RKO (cell line): ENCODE measurements around the gene RABL6.
A peak's percentile ranks its signal among the peaks of the same experiment; 100 is the strongest.
"Not testable (repeated sequence)": the region's sequence is repeated elsewhere in the genome, so short reads cannot be mapped to it uniquely, and the experiment has no call there.

Experiments used
- DNase-seq: peaks from one replicate; pipeline ENCODE4 v3.0.0-alpha.2; 2016; ENCODE audit warnings: low spot score

RABL6 gene

GRCh38 chr9:136881691-136882108 is 74.0 kb downstream of the RABL6 start:
- DNase-seq, result no peak

- peak; percentile 92 for DNase-seq
Measured at GRCh38 chr9:136882109-136882946, 74.6 kb downstream of the RABL6 start.

GRCh38 chr9:136882947-136883283 is 75.2 kb downstream of the RABL6 start:
- not testable (repeated sequence) for DNase-seq

- DNase-seq, result not testable (repeated sequence)
Measured at GRCh38 chr9:136883670-136884069, 75.9 kb downstream of the RABL6 start.

- peak; percentile 100 for DNase-seq
Measured at GRCh38 chr9:136885950-136886578, 78.3 kb downstream of the RABL6 start, which contains the start of gene TRAF2. Gene TRAF2, plus strand, starts transcription at chr9:136886516. Its CDS starts 12,225 bp downstream, at chr9:136898741.

- peak; percentile 63 for DNase-seq
Measured at GRCh38 chr9:136886610-136887597, 79.2 kb downstream of the RABL6 start.

GRCh38 chr9:136888454-136888853 is 80.7 kb downstream of the RABL6 start:
- DNase-seq, result no peak

GRCh38 chr9:136889858-136890257 is 82.1 kb downstream of the RABL6 start:
- no peak for DNase-seq

- DNase-seq, result no peak
Measured at GRCh38 chr9:136890661-136891060, 82.9 kb downstream of the RABL6 start.
